ENCODE measurements around the gene FNDC5. TPM values are rescaled to one million over a fixed set of nuclear protein-coding genes. Genes with fewer than 3 reads are reported as not detected.
A peak's percentile ranks its signal among the peaks of the same experiment; 100 is the strongest.

The FNDC5 gene
- total RNA-seq, 6 experiments from 2014 or later = 1.0 to 8.3 (median 2.4) TPM

DNA sequence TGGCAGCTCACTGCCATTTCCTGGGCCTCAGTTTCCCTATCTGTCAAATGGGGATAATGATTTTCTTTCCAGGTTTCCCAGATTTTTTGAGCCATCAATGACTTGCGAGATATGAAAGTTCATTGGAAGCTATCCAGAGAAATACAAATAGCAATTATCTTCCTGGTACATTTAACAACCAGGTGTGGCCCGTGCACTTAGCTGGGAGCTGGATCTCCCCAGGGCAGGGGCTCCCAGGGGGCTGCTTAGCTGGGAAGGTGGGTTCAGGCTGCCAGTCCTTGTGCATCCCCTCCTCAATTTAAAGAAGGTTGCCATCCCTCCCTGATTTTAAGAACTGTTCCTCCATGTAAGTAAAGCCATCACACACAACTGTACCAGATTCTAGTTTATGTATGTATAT, 34.1 kb upstream of the FNDC5 start:
- no peak for TF ChIP-seq POLR2A (IDR thresholded peaks at IDR 0.05)
- TF ChIP-seq, protein P1, sequence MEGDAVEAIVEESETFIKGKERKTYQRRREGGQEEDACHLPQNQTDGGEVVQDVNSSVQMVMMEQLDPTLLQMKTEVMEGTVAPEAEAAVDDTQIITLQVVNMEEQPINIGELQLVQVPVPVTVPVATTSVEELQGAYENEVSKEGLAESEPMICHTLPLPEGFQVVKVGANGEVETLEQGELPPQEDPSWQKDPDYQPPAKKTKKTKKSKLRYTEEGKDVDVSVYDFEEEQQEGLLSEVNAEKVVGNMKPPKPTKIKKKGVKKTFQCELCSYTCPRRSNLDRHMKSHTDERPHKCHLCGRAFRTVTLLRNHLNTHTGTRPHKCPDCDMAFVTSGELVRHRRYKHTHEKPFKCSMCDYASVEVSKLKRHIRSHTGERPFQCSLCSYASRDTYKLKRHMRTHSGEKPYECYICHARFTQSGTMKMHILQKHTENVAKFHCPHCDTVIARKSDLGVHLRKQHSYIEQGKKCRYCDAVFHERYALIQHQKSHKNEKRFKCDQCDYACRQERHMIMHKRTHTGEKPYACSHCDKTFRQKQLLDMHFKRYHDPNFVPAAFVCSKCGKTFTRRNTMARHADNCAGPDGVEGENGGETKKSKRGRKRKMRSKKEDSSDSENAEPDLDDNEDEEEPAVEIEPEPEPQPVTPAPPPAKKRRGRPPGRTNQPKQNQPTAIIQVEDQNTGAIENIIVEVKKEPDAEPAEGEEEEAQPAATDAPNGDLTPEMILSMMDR (IDR thresholded peaks at IDR 0.05) = no peak
- no peak overlapping the region for H3K4me3 ChIP-seq
- peaks cover 0 to 13% (median 2%) of the 10 kb centered on the region in 4 donors for H3K4me1 ChIP-seq
- 21% methylated on average over 2 of the region's 2 CpGs for WGBS (ENCODE audit: insufficient coverage, low coverage, low lambda C conversion rate, missing lambda C conversion rate)
- DNase-seq = no peak
- intact Hi-C loops (cut with DNase I) = no loop called here
- ATAC-seq = no peak
- H3K9me3 ChIP-seq = no peaks in the 10 kb centered on the region
- H3K27me3 ChIP-seq = no peaks in the 10 kb centered on the region
- H3K36me3 ChIP-seq = no peaks in the 10 kb centered on the region
- H3K27ac ChIP-seq = no peak overlapping the region

DNA sequence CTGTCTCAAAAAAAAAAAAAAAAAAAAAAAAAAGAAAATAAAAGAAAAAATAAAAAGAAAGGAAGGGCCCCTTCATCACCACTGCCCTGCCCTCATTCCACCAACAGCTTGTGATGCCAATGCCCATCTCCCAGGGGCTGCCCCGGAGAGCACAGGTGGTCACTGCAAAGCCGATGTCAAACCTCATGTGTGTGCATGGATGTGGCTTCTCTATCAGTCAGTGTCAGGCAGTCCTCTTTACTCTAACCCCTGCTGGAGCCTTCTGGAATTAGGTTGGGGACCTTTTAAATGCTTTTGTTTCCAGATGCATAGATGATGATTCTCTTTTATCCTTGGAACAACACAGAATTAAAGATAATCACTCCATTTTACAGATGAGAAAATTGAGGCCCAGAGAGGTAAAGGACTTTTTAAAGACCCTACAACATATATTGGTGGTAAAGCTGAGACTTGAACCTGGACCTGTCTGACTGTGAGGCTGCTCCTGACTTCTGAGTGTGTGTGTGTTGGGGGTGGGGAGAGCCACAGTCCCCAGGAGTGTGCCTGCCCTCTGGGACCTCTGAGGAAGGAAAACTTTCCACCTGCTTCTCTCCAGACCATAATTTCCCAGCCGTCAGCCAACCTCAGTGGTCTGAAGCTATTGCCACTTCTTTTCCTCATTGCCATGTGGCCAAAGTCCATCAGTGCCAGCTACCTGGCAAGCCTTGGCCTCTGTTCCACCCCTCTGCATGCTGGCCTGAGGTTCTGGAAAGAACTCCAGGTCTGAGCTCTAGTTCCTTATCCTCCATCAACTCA, 33.5 kb upstream of the FNDC5 start:
- Histone ChIP-seq H3K4me3 (no peak overlapping the region), H3K27ac (no peak overlapping the region), H3K36me3 (no peaks in the 10 kb centered on the region), H3K27me3 (no peaks in the 10 kb centered on the region), H3K4me1 (peaks cover 0 to 13% (median 2%) of the 10 kb centered on the region in 4 donors), H3K9me3 (no peaks in the 10 kb centered on the region)
- DNase-seq (no peak), ATAC-seq (peak; percentile 50 to 79 (median 64))
- TF ChIP-seq, protein P1 (IDR thresholded peaks at IDR 0.05) = no peak
- no peak for TF ChIP-seq POLR2A (IDR thresholded peaks at IDR 0.05)
- intact Hi-C loops (cut with DNase I) = no loop called here
- WGBS (ENCODE audit: insufficient coverage, low coverage, low lambda C conversion rate, missing lambda C conversion rate) = 80% methylated on average over 1 of the region's 3 CpGs

DNA sequence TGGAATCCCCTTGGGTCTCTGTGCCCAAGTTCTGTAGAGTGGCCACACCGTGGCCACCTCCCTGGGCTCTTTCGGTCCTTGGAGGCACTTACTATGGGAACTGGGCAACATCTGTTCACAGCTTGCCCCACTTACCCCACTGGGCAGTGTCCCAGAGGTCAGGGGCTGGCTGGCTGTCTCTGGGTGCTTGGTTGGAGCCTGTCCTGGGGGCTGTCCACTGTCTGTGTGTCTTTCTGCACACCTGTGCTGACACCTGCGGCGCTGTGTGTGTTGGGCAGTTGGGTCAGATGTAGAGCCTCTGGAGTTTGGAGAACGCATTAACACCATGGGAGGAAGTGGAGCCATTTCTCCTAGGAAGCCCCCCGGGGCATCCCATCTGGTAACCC, 31.8 kb upstream of the FNDC5 start:
- Histone ChIP-seq H3K27ac (no peak overlapping the region), H3K4me3 (no peak overlapping the region), H3K9me3 (no peaks in the 10 kb centered on the region), H3K27me3 (no peaks in the 10 kb centered on the region), H3K36me3 (no peaks in the 10 kb centered on the region), H3K4me1 (peaks cover 0 to 13% (median 2%) of the 10 kb centered on the region in 4 donors)
- intact Hi-C loops (cut with DNase I) = no loop called here
- DNase-seq (no peak), ATAC-seq (no peak)
- TF ChIP-seq, protein P1 (IDR thresholded peaks at IDR 0.05) = no peak
- no peak for TF ChIP-seq POLR2A (IDR thresholded peaks at IDR 0.05)
- 50% methylated on average over 2 of the region's 6 CpGs for WGBS (ENCODE audit: insufficient coverage, low coverage, low lambda C conversion rate, missing lambda C conversion rate)

DNA sequence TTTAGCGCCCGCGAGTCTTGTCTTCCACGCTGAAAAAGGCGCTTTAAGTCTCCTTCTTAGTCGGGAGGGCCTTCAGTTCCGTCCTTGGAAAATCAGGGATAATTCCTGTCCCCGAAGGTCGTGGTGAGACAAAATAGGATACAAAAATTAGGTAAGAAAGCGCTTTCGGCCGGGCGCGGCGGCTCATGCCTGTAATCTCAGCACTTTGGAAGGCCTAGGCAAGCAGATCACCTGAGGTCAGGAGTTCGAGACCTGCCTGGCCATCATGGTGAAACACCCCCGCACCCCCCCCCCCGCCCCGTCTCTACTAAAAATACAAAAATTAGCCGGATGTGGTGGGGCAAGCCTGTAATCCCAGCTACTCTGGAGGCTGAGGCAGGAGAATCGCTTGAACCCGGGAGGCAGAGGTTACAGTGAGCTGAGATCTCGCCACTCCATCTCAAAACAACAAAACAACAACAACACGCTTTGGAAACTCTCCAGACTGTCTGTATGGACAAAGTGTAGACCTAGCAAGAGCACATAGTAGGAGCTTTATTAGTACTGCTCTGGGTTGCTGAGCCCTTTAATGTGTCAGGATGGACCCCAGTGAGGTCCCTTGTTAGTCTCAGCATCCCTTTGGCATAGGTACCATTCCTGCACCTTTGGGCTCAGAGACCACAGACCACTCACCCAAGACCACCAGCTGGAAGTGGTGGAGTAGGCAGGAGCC, 31.3 kb upstream of the FNDC5 start:
- 39% methylated on average over 15 of the region's 24 CpGs for WGBS (ENCODE audit: insufficient coverage, low coverage, low lambda C conversion rate, missing lambda C conversion rate)
- Histone ChIP-seq H3K36me3 (no peaks in the 10 kb centered on the region), H3K27ac (no peak overlapping the region), H3K4me1 (peaks cover 0 to 13% (median 2%) of the 10 kb centered on the region in 4 donors), H3K27me3 (no peaks in the 10 kb centered on the region), H3K4me3 (peak overlapping the region; percentile 38 to 57 (median 44)), H3K9me3 (no peaks in the 10 kb centered on the region)
- TF ChIP-seq POLR2A (IDR thresholded peaks at IDR 0.05) = no peak
- TF ChIP-seq, protein P1 (IDR thresholded peaks at IDR 0.05) = no peak
- DNase-seq (no peak), ATAC-seq (no peak)
- intact Hi-C loops (cut with DNase I) = no loop called here

Data from right lobe of liver (tissue), 6 donors.